GM19467 (cell line): ENCODE results near the gene TACC3.

Experiments used
- ATAC-seq: cut with Tn5 transposase; IDR thresholded peaks from one replicate; pipeline ENCODE4 v1.9.1; 2021; ENCODE audit warnings: mild to moderate bottlenecking, moderate library complexity; ENCODE audit not compliant: unreplicated experiment

Gene TACC3

GRCh38 chr4:1788254-1788973 lies 67.1 kb downstream of the TACC3 start:
- no peak for ATAC-seq

DNA sequence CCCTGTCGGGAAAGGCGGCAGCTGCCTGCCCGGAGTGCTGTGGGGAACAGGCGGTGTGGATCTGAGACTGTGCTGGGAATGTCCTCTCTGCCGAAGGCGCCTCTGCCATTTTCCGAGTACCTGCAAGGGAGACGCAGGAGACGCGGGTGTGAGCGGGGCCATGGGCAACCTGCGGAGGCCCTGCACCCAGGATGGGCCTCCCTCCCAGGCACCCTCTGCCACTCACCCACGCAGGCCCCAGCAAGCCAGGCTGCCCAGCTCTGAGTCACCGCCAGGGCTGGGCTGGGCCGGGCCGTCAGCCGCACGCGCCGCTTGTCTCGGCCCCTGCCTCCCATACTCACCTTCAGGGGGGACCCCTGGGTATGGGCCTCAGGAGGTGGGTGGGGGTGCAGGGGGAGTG lies 68.2 kb downstream of the TACC3 start:
- ATAC-seq = no peak

DNA sequence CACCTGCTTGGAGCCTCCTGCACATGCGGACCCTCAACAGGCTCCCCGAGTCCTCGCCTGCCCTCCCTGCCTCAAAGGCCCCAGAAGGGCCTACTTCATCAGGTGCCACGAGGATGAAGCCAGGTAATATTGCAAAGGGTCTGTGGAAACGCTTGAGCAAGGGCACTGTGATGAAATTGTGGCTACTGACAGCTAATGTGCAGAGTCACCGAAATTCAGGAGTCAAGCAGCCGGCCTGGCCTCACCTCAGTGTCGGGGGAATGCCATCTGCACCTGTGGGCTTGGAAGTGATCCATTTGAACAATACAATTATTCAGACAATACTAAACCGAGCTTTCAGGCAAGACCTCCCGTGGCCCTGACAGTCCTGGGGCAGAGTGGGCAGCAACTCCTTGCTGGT lies 68.7 kb downstream of the TACC3 start:
- no peak for ATAC-seq

- no peak for ATAC-seq
These were observed 71.0 kb downstream of the TACC3 start for GRCh38 chr4:1792158-1792831.

DNA sequence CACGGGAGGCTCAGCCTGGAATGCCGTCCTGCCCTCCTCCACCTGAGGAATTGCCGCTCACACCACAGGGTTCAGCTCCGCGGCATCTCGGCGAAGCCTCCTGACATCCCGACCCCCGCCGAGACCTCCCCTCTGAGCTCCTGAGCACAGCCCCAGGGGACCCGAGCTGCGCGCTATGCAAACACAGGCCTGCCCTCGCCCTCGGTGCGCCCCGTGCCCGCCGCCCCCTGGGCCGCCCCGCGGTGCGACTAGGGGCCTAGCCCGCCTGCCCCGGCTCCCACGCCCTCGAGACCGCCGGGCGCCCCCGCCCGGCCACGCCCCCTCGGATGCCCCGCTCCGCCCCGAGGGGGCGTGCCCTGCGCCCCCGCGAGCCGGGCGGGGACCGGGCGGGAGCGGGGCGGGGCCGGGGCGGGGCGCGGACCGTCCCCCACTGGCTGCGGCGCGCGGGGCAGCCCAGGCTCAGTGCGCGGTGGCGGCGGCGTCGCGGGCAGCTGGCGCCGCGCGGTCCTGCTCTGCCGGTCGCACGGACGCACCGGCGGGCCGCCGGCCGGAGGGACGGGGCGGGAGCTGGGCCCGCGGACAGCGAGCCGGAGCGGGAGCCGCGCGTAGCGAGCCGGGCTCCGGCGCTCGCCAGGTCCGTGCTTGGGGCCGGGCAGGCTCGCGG lies 71.6 kb downstream of the TACC3 start, which contains the start of gene FGFR3:
Gene FGFR3, plus strand, starts transcription at position 462 of the 664 bp plus-strand sequence. CDS start 642 bp downstream, outside the sequence.
- peak; percentile 46 for ATAC-seq

- no peak for ATAC-seq
These were observed 72.1 kb downstream of the TACC3 start for GRCh38 chr4:1793496-1793840.

- no peak for ATAC-seq
These were observed 72.9 kb downstream of the TACC3 start for GRCh38 chr4:1793940-1794808.
